Measurements from ENCODE around the gene MR1. TPM values are rescaled to one million over a fixed set of nuclear protein-coding genes. Genes with fewer than 3 reads are reported as not detected.

MR1 gene
- total and polyA plus RNA-seq, 2 of the 13 experiments (the other 11 are each of a cell fraction or from before 2014, with no cell fraction given): 7.7 to 10.4 TPM

- TF ChIP-seq ZNF337 (CRISPR knock-in tag; IDR thresholded peaks at IDR 0.05; ENCODE audit: borderline replicate concordance, low read depth) (peak; percentile 54; the same call in 1 of the 2 replicates), FOXK2 (IDR thresholded peaks at IDR 0.05) (no peak), BRCA1 (CRISPR knock-in tag; IDR thresholded peaks at IDR 0.05) (no peak), ZNF280D (CRISPR knock-in tag; IDR thresholded peaks at IDR 0.05) (0 out of 2 replicates have a peak, but pooled peaks have one; percentile 49), MAFG (CRISPR knock-in tag; IDR thresholded peaks at IDR 0.05) (no peak), KIAA2018 (CRISPR knock-in tag; IDR thresholded peaks at IDR 0.05; ENCODE audit: borderline replicate concordance) (no peak), MXD3 (CRISPR knock-in tag; IDR thresholded peaks at IDR 0.05) (no peak), ZNF44 (CRISPR knock-in tag; IDR thresholded peaks at IDR 0.05) (no peak), BORCS8-MEF2B (CRISPR knock-in tag; IDR thresholded peaks at IDR 0.05) (peak; percentile 68; the same call in 1 of the 2 replicates), ZNF124 (CRISPR knock-in tag; IDR thresholded peaks at IDR 0.05) (no peak), ZNF687 (CRISPR knock-in tag; IDR thresholded peaks at IDR 0.05) (peak; percentile 70), MIXL1 (CRISPR knock-in tag; IDR thresholded peaks at IDR 0.05) (no peak), ZBTB7A (CRISPR knock-in tag; IDR thresholded peaks at IDR 0.05) (no peak), MTA1 (CRISPR knock-in tag; IDR thresholded peaks at IDR 0.05; ENCODE audit: borderline replicate concordance) (peak; percentile 84), ZNF549 (CRISPR knock-in tag; IDR thresholded peaks at IDR 0.05) (no peak)
Measured at GRCh38 chr1:181044449-181044966, 10.7 kb downstream of the MR1 start (continued).
